Mesenchymal stem cell (in vitro differentiated cells and primary cell): ENCODE results near the gene GMPPB.
A peak's percentile ranks its signal among the peaks of the same experiment; 100 is the strongest.
"Not testable (repeated sequence)": the region's sequence is repeated elsewhere in the genome, so short reads cannot be mapped to it uniquely, and the experiment has no call there.

Experiments used
- DNase-seq: peaks from one replicate; pipeline ENCODE4 v3.0.0-alpha.2; 2013
- H2AFZ ChIP-seq: one replicate; pipeline ENCODE4 v1.6.1; 2013; ENCODE audit warnings: low read depth, mild to moderate bottlenecking, control low read depth, inconsistent platforms, low read length, moderate library complexity
- H2AK5ac ChIP-seq: 2 replicates; pipeline ENCODE4 v1.6.1; 2013; ENCODE audit warnings: low read length, moderate library complexity, mild to moderate bottlenecking, inconsistent platforms; ENCODE audit not compliant: severe bottlenecking
- H2BK120ac ChIP-seq: one replicate; pipeline ENCODE4 v1.6.1; 2013; ENCODE audit warnings: low read depth, mild to moderate bottlenecking, inconsistent platforms, low read length, moderate library complexity
- H2BK12ac ChIP-seq, 2 experiments: one replicate each; pipeline ENCODE4 v1.6.1; 2013; ENCODE audit warnings: inconsistent platforms in 2 of 2, low read length in 2 of 2, mild to moderate bottlenecking in 2 of 2, moderate library complexity in 2 of 2, control low read depth in 1 of 2
- H2BK15ac ChIP-seq: one replicate; pipeline ENCODE4 v1.6.1; 2013; ENCODE audit warnings: mild to moderate bottlenecking, low read depth, inconsistent platforms; ENCODE audit not compliant: poor library complexity, severe bottlenecking
- H2BK5ac ChIP-seq: 2 replicates; pipeline ENCODE4 v1.6.1; 2013; ENCODE audit warnings: low read depth, mild to moderate bottlenecking, low read length, control low read depth, inconsistent platforms; ENCODE audit not compliant: poor library complexity, severe bottlenecking
- H3K14ac ChIP-seq, 2 experiments: one replicate each; pipeline ENCODE4 v1.6.1; 2013; ENCODE audit warnings: inconsistent platforms in 2 of 2, low read length in 2 of 2, control low read depth in 1 of 2, mild to moderate bottlenecking in 1 of 2, moderate library complexity in 1 of 2
- H3K18ac ChIP-seq, 2 experiments: one replicate each; pipeline ENCODE4 v1.6.1; 2013; ENCODE audit warnings: inconsistent platforms in 2 of 2, low read length in 2 of 2, control low read depth in 1 of 2, low read depth in 1 of 2, mild to moderate bottlenecking in 1 of 2
- H3K23ac ChIP-seq, 2 experiments: one replicate each; pipeline ENCODE4 v1.6.1; 2013; ENCODE audit warnings: inconsistent platforms in 2 of 2, low read length in 2 of 2, mild to moderate bottlenecking in 2 of 2, moderate library complexity in 2 of 2, control low read depth in 1 of 2
- H3K27ac ChIP-seq: 2 replicates; pipeline ENCODE4 v1.5.1; 2013; ENCODE audit warnings: mild to moderate bottlenecking, moderate library complexity, low read length, control low read depth, inconsistent platforms; ENCODE audit not compliant: poor library complexity, severe bottlenecking
- H3K27me3 ChIP-seq, 2 experiments: 2 replicates each; pipeline versions ENCODE4 v1.6.1 to v1.7.0; 2013; ENCODE audit warnings: low read length in 2 of 2, mild to moderate bottlenecking in 2 of 2, moderate library complexity in 2 of 2, control low read depth in 1 of 2, inconsistent platforms in 1 of 2; ENCODE audit not compliant: control insufficient read depth in 1 of 2, insufficient read depth in 1 of 2
- H3K36me3 ChIP-seq, 2 experiments: 2 replicates each; pipeline versions ENCODE4 v1.6.1 to v1.7.0; 2013; ENCODE audit warnings: low read length in 2 of 2, control low read depth in 1 of 2, inconsistent platforms in 1 of 2, low read depth in 1 of 2, mild to moderate bottlenecking in 1 of 2; ENCODE audit not compliant: insufficient read depth in 2 of 2, control insufficient read depth in 1 of 2
- H3K4ac ChIP-seq, 2 experiments: one replicate each; pipeline ENCODE4 v1.6.1; 2013; ENCODE audit warnings: inconsistent platforms in 2 of 2, low read length in 2 of 2, mild to moderate bottlenecking in 2 of 2, moderate library complexity in 2 of 2, control low read depth in 1 of 2, low read depth in 1 of 2
- H3K4me1 ChIP-seq: 2 replicates; pipeline ENCODE4 v1.6.1; 2013; ENCODE audit warnings: low read depth, low read length, control low read depth; ENCODE audit not compliant: control insufficient read depth, insufficient read depth
- H3K4me2 ChIP-seq: 2 replicates; pipeline ENCODE4 v1.6.1; 2013; ENCODE audit warnings: low read length, mild to moderate bottlenecking, inconsistent platforms; ENCODE audit not compliant: poor library complexity, severe bottlenecking
- H3K4me3 ChIP-seq, 2 experiments: 2 replicates each; pipeline versions ENCODE4 v1.5.1 to v1.7.0; 2013; ENCODE audit warnings: low read length in 2 of 2, mild to moderate bottlenecking in 2 of 2, control low read depth in 1 of 2, low read depth in 1 of 2; ENCODE audit not compliant: insufficient read depth in 1 of 2
- H3K79me1 ChIP-seq: replicated peaks from 2 replicates; pipeline ENCODE4 v1.6.1; 2013; ENCODE audit warnings: mild to moderate bottlenecking, control low read depth, low read length, inconsistent platforms; ENCODE audit not compliant: poor library complexity, severe bottlenecking
- H3K9ac ChIP-seq: 2 replicates; pipeline ENCODE4 v1.7.0; 2013; ENCODE audit warnings: mild to moderate bottlenecking, low read length, moderate library complexity
- H3K9me3 ChIP-seq: 2 replicates; pipeline ENCODE4 v1.7.0; 2013; ENCODE audit warnings: mild to moderate bottlenecking, low read length; ENCODE audit not compliant: control insufficient read depth
- H4K8ac ChIP-seq: one replicate; pipeline ENCODE4 v1.6.1; 2013; ENCODE audit warnings: inconsistent platforms, mild to moderate bottlenecking, low read length, moderate library complexity
- H4K91ac ChIP-seq: one replicate; pipeline ENCODE4 v1.6.1; 2013; ENCODE audit warnings: mild to moderate bottlenecking, low read length, inconsistent platforms
- WGBS: methylation state at CpG from one replicate; pipeline ENCODE4 v1.1.7; 2013; ENCODE audit warnings: mixed read lengths; 5-methylcytosine and 5-hydroxymethylcytosine counted together

The GMPPB gene

GRCh38 chr3:49750056-49750455, 26.3 kb upstream of the GMPPB start:
- Histone ChIP-seq H3K14ac (no peak overlapping the region), H3K27me3 (no peaks in the 10 kb centered on the region), H2BK5ac (no peak overlapping the region), H2BK12ac (no peak overlapping the region), H3K79me1 (peaks cover 18% of the 10 kb centered on the region), H3K9ac (no peak overlapping the region), H3K36me3 (peaks cover 0 to 23% of the 10 kb centered on the region in 2 experiments), H2AFZ (no peak overlapping the region), H3K4ac (no peak overlapping the region), H3K4me1 (peaks cover 13% of the 10 kb centered on the region), H2AK5ac (peak overlapping the region; percentile 31), H2BK15ac (no peak overlapping the region), H4K91ac (no peak overlapping the region), H3K18ac (no peak overlapping the region), H2BK120ac (no peak overlapping the region), H3K23ac (no peak overlapping the region), H3K9me3 (no peaks in the 10 kb centered on the region), H3K4me3 (no peak overlapping the region), H3K4me2 (no peak overlapping the region), H3K27ac (peak overlapping the region; percentile 44), H4K8ac (no peak overlapping the region)
- WGBS = 100% methylated on average over 4 of the region's 4 CpGs
- DNase-seq = peak; percentile 18

DNA sequence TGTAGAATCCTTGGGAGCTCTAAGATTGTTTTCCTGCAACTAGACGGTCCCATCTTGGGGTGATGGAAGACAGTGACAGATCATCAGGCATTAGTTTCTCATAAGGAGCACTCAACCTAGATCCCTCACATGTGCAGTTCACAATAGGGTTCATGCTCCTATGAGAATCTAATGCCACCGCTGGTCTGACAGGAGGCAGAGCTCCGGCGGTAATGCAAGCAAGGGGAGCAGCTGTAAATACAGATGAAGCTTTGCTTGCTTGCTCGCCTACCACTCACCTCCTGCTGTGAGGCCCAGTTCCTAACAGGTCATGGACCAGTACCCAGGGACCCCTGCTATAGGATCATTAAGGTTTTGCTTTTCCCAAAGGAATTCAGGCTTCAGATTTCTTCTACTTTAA, 25.1 kb upstream of the GMPPB start:
- H3K27me3 ChIP-seq, H2BK12ac ChIP-seq, H2BK15ac ChIP-seq, H3K9ac ChIP-seq, H3K14ac ChIP-seq, H3K9me3 ChIP-seq, H2BK120ac ChIP-seq, H2BK5ac ChIP-seq, H3K18ac ChIP-seq, H2AK5ac ChIP-seq, H3K4ac ChIP-seq, H3K4me3 ChIP-seq, H4K91ac ChIP-seq, H3K23ac ChIP-seq, DNase-seq, H2AFZ ChIP-seq, H4K8ac ChIP-seq: not testable (repeated sequence)
- peak overlapping the region; percentile 23 for H3K4me2 ChIP-seq
- H3K79me1 ChIP-seq = peaks cover 16% of the 10 kb centered on the region
- H3K4me1 ChIP-seq = peaks cover 13% of the 10 kb centered on the region
- peak overlapping the region; percentile 51 for H3K27ac ChIP-seq
- 93% methylated on average over 5 of the region's 5 CpGs for WGBS
- H3K36me3 ChIP-seq = peaks cover 0 to 31% of the 10 kb centered on the region in 2 experiments

GRCh38 chr3:49747792-49748480, 24.2 kb upstream of the GMPPB start:
- Histone ChIP-seq H3K27me3 (no peaks in the 10 kb centered on the region), H3K79me1 (peaks cover 18% of the 10 kb centered on the region), H3K36me3 (peaks cover 6 to 37% of the 10 kb centered on the region in 2 experiments), H3K23ac (no peak overlapping the region), H2BK15ac (no peak overlapping the region), H3K9me3 (no peaks in the 10 kb centered on the region), H3K27ac (peak overlapping the region; percentile 51), H4K8ac (no peak overlapping the region), H3K4me3 (no peak overlapping the region), H2AFZ (no peak overlapping the region), H4K91ac (no peak overlapping the region), H2BK12ac (no peak overlapping the region), H2BK120ac (no peak overlapping the region), H2BK5ac (no peak overlapping the region), H3K14ac (no peak overlapping the region), H3K4me1 (peaks cover 13% of the 10 kb centered on the region), H3K18ac (peak overlapping the region in 1 of 2 experiments; percentile 18), H3K4ac (no peak overlapping the region), H3K4me2 (no peak overlapping the region), H2AK5ac (no peak overlapping the region), H3K9ac (peak overlapping the region; percentile 17)
- 91% methylated on average over 13 of the region's 13 CpGs for WGBS
- peak; percentile 85 for DNase-seq

- no peaks in the 10 kb centered on the region for H3K27me3 ChIP-seq
- no peak overlapping the region for H4K91ac ChIP-seq
- no peak overlapping the region for H3K9ac ChIP-seq
- no peak overlapping the region for H2BK12ac ChIP-seq
- peaks cover 11 to 51% of the 10 kb centered on the region in 2 experiments for H3K36me3 ChIP-seq
- no peak overlapping the region for H3K18ac ChIP-seq
- H3K4me3 ChIP-seq = no peak overlapping the region
- H3K79me1 ChIP-seq = peaks cover 22% of the 10 kb centered on the region
- H3K4me1 ChIP-seq = peaks cover 13% of the 10 kb centered on the region
- H3K4me2 ChIP-seq = no peak overlapping the region
- WGBS = 83% methylated on average over 2 of the region's 2 CpGs
- DNase-seq = peak; percentile 54
- H4K8ac ChIP-seq = no peak overlapping the region
- no peak overlapping the region for H2BK120ac ChIP-seq
- H3K23ac ChIP-seq = no peak overlapping the region
- H3K27ac ChIP-seq = no peak overlapping the region
- no peak overlapping the region for H3K14ac ChIP-seq
- H2AK5ac ChIP-seq = no peak overlapping the region
- no peaks in the 10 kb centered on the region for H3K9me3 ChIP-seq
- no peak overlapping the region for H2AFZ ChIP-seq
- H2BK15ac ChIP-seq = no peak overlapping the region
- no peak overlapping the region for H3K4ac ChIP-seq
- no peak overlapping the region for H2BK5ac ChIP-seq
Measured at GRCh38 chr3:49745986-49746385, 22.2 kb upstream of the GMPPB start.
